MM.1S (cell line): ENCODE results near the gene MSL2.
"Not testable (repeated sequence)": the region's sequence is repeated elsewhere in the genome, so short reads cannot be mapped to it uniquely, and the experiment has no call there.

Experiments used
- DNase-seq: peaks from one replicate; pipeline ENCODE4 v3.0.0-alpha.2; 2015
- H2AFZ ChIP-seq: fragments of 300-600 bp; sonication (generic); 2 replicates; pipeline ENCODE4 v1.6.0; 2016; ENCODE audit warnings: antibody characterized with exemption, low read length
- H3F3A ChIP-seq: fragments of 300-600 bp; sonication (generic); 2 replicates; pipeline ENCODE4 v1.6.1; 2016; ENCODE audit warnings: mild to moderate bottlenecking, antibody characterized with exemption, low read length, moderate library complexity, mixed read lengths; ENCODE audit not compliant: insufficient read depth
- H3K27ac ChIP-seq: fragments of 300-600 bp; sonication (generic); 2 replicates; pipeline ENCODE4 v1.5.1; 2016; ENCODE audit warnings: mild to moderate bottlenecking, low read length
- H3K27me3 ChIP-seq: fragments of 300-600 bp; sonication (generic); replicated peaks from 2 replicates; pipeline ENCODE4 v1.6.0; 2016; ENCODE audit warnings: low read length; ENCODE audit not compliant: insufficient read depth
- H3K36me3 ChIP-seq: fragments of 300-600 bp; sonication (generic); replicated peaks from 2 replicates; pipeline ENCODE4 v1.6.1; 2016; ENCODE audit warnings: mild to moderate bottlenecking, low read length, mixed read lengths; ENCODE audit not compliant: insufficient read depth
- H3K4me1 ChIP-seq: fragments of 300-600 bp; sonication (generic); 2 replicates; pipeline ENCODE4 v1.6.1; 2016; ENCODE audit warnings: low read length, mixed read lengths
- H3K4me2 ChIP-seq: fragments of 300-600 bp; sonication (generic); 2 replicates; pipeline ENCODE4 v1.6.0; 2016; ENCODE audit warnings: low read depth, low read length
- H3K4me3 ChIP-seq: fragments of 300-600 bp; sonication (generic); 2 replicates; pipeline ENCODE4 v1.5.1; 2016; ENCODE audit warnings: low read length, mixed read lengths
- H3K79me2 ChIP-seq: fragments of 300-600 bp; sonication (generic); 2 replicates; pipeline ENCODE4 v1.6.1; 2016; ENCODE audit warnings: mixed run types, low read length, mixed read lengths
- H3K9ac ChIP-seq: fragments of 300-600 bp; sonication (generic); 2 replicates; pipeline ENCODE4 v1.6.1; 2016; ENCODE audit warnings: low read length, mixed read lengths
- H3K9me2 ChIP-seq: fragments of 300-600 bp; sonication (generic); replicated peaks from 2 replicates; pipeline ENCODE4 v1.6.1; 2016; ENCODE audit warnings: mild to moderate bottlenecking, low read length, mixed read lengths; ENCODE audit not compliant: insufficient read depth
- H3K9me3 ChIP-seq: fragments of 300-600 bp; sonication (generic); replicated peaks from 2 replicates; pipeline ENCODE4 v1.6.1; 2016; ENCODE audit warnings: mild to moderate bottlenecking, low read length, mixed read lengths; ENCODE audit not compliant: insufficient read depth
- H4K20me1 ChIP-seq: fragments of 300-600 bp; sonication (generic); 2 replicates; pipeline ENCODE4 v1.6.1; 2016; ENCODE audit warnings: mild to moderate bottlenecking, low read length, moderate library complexity, mixed read lengths; ENCODE audit not compliant: insufficient read depth
- EZH2 ChIP-seq: fragments of 300-600 bp; sonication (generic); optimal IDR thresholded peaks from 2 replicates; pipeline ENCODE3; 2017; ENCODE audit warnings: low read depth, mild to moderate bottlenecking, antibody characterized with exemption, low read length, mixed read lengths
- EZH2phosphoT487 ChIP-seq: fragments of 300-600 bp; sonication (generic); IDR thresholded peaks from 2 replicates; pipeline ENCODE4 v1.6.1; 2018; ENCODE audit warnings: antibody characterized with exemption, low read length
- TF ChIP-seq, protein P1 (sequence below): fragments of 300-600 bp; sonication (generic); IDR thresholded peaks from 2 replicates; pipeline ENCODE4 v1.5.1; 2016; ENCODE audit warnings: antibody characterized with exemption, low read length, mixed read lengths

Gene MSL2

DNA sequence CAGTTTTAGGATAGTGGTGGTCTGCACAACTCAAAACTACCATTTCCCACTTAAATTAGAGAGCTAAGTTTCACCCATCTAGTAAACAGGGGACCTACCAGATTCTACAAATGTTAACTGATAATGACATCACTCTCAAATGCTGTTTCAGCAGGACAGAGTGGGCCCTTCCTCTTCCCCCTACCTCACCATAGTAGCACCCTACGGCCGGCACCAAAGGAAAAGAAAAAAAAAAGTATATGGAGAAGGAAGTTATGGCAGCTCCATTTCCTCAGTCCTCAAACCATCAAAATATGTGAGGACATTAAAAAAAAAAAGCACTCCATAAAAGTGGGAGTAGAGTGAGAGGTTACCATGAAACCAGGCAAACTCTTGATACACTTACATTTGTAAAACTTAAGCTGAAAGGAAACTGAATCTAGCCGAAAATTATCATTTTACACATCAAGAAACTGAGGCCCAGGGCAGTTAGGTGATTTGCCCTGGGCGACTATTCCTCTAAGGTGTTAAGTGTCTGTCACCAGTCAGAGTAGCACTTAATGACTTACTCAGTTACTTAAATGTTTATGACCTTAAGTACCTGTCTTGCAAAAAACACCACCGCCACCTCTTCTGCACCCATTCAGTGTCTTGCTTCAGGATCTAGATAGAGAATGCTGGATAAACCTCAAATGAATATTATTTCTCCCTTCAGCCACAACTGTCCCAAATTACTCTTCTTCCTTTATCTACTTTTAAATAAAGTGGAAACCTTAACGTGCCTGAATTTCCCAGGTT, 2.7 kb downstream of the MSL2 start:
- peaks cover 58% of the 10 kb centered on the region for H4K20me1 ChIP-seq
- no peaks in the 10 kb centered on the region for H3K9me2 ChIP-seq
- peak overlapping the region; percentile 85 for H3K4me2 ChIP-seq
- peak; percentile 34 for DNase-seq
- H3K9ac ChIP-seq, result peak overlapping the region; percentile 96
- peaks cover 80% of the 10 kb centered on the region for H3K79me2 ChIP-seq
- TF ChIP-seq EZH2phosphoT487 (no peak), EZH2 (no peak)
- TF ChIP-seq, protein P1, sequence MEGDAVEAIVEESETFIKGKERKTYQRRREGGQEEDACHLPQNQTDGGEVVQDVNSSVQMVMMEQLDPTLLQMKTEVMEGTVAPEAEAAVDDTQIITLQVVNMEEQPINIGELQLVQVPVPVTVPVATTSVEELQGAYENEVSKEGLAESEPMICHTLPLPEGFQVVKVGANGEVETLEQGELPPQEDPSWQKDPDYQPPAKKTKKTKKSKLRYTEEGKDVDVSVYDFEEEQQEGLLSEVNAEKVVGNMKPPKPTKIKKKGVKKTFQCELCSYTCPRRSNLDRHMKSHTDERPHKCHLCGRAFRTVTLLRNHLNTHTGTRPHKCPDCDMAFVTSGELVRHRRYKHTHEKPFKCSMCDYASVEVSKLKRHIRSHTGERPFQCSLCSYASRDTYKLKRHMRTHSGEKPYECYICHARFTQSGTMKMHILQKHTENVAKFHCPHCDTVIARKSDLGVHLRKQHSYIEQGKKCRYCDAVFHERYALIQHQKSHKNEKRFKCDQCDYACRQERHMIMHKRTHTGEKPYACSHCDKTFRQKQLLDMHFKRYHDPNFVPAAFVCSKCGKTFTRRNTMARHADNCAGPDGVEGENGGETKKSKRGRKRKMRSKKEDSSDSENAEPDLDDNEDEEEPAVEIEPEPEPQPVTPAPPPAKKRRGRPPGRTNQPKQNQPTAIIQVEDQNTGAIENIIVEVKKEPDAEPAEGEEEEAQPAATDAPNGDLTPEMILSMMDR, result no peak
- H3K4me1 ChIP-seq, result peaks cover 13% of the 10 kb centered on the region
- H3K4me3 ChIP-seq, result peak overlapping the region; percentile 76
- H3F3A ChIP-seq, result peaks cover 61% of the 10 kb centered on the region
- no peaks in the 10 kb centered on the region for H3K9me3 ChIP-seq
- H3K36me3 ChIP-seq, result no peaks in the 10 kb centered on the region
- H2AFZ ChIP-seq, result no peak overlapping the region
- H3K27ac ChIP-seq, result peak overlapping the region; percentile 98; the same call in 1 of the 2 replicates
- H3K27me3 ChIP-seq, result no peaks in the 10 kb centered on the region

DNA sequence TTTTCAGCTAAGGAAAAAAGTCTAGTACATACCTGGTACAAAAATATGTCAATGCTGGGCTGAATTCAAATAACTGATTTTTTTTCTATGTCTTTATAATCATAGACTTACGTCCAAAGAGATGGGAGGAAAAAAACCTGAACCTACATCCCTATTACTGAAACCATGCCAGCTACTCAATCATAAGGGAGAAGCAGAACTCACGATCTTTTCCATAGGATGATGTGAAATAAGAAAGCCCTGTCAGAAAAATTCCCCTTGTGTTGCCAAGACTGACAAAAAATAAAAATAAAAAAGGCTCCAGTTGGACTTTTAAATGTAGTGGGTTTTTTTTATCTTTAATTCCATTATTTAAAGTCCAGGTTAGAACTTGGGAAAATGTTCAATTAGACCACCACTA, 3.3 kb downstream of the MSL2 start:
- Histone ChIP-seq H3F3A (peaks cover 55% of the 10 kb centered on the region), H3K4me3 (peak overlapping the region; percentile 76), H4K20me1 (peaks cover 64% of the 10 kb centered on the region), H3K9me2 (no peaks in the 10 kb centered on the region), H3K27ac (peak overlapping the region; percentile 98; the same call in 1 of the 2 replicates), H3K4me2 (peak overlapping the region; percentile 85), H3K27me3 (no peaks in the 10 kb centered on the region), H3K9ac (peak overlapping the region; percentile 96; the same call in 1 of the 2 replicates), H3K4me1 (peaks cover 14% of the 10 kb centered on the region; the same call in 1 of the 2 replicates), H2AFZ (no peak overlapping the region), H3K79me2 (peaks cover 81% of the 10 kb centered on the region), H3K9me3 (no peaks in the 10 kb centered on the region), H3K36me3 (no peaks in the 10 kb centered on the region)
- peak; percentile 7 for DNase-seq
- TF ChIP-seq, protein P1, result no peak
- no peak for TF ChIP-seq EZH2phosphoT487
- TF ChIP-seq EZH2, result no peak

DNA sequence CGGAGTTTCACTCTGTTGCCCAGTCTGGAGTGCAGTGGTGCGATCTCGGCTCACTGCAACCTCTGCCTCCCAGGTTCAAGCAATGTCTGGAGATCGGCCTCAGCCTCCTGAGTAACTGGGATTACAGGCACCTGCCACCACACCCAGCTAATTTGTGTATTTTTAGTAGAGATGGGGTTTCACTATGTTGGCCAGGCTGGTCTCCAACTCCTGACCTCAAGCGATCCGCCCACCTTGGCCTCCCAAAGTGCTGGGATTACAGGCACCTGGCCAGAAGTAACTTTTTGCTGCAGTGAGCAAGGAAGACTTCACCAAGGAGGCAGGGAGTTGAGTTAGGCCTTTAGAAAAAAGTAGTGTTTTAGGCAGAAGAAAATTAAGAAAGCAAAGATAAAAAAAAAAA, 3.9 kb downstream of the MSL2 start:
- peak; percentile 25 for DNase-seq
- not testable (repeated sequence) for H2AFZ ChIP-seq, H3K27me3 ChIP-seq, H3K9me3 ChIP-seq, H3K36me3 ChIP-seq, H3K9me2 ChIP-seq
- peak overlapping the region; percentile 98; the same call in 1 of the 2 replicates for H3K27ac ChIP-seq
- H3F3A ChIP-seq, result peaks cover 48% of the 10 kb centered on the region
- peak overlapping the region; percentile 76 for H3K4me3 ChIP-seq
- H3K79me2 ChIP-seq, result peaks cover 87% of the 10 kb centered on the region
- peak overlapping the region; percentile 96; the same call in 1 of the 2 replicates for H3K9ac ChIP-seq
- peaks cover 70% of the 10 kb centered on the region for H4K20me1 ChIP-seq
- peaks cover 18% of the 10 kb centered on the region; the same call in 1 of the 2 replicates for H3K4me1 ChIP-seq
- peak overlapping the region; percentile 85 for H3K4me2 ChIP-seq
